Neural progenitor cell (in vitro differentiated cells): ENCODE data around the gene TIMELESS. TPM values are rescaled to one million over a fixed set of nuclear protein-coding genes. Genes with fewer than 3 reads are reported as not detected.

Source experiments
- DNase-seq: peaks from one replicate; pipeline ENCODE4 v3.0.0-alpha.2; 2016; ENCODE audit warnings: low spot score
- H2AFZ ChIP-seq: fragments of 200-600 bp; sonication (generic); replicated peaks from 2 replicates; pipeline ENCODE4 v1.6.1; 2016; ENCODE audit warnings: antibody characterized with exemption
- H3F3A ChIP-seq: fragments of 200-600 bp; sonication (generic); 2 replicates; pipeline ENCODE4 v1.6.1; 2016; ENCODE audit warnings: antibody characterized with exemption, low read depth
- H3K27ac ChIP-seq: fragments of 200-600 bp; sonication (generic); 2 replicates; pipeline ENCODE4 v1.5.1; 2016; ENCODE audit warnings: mild to moderate bottlenecking
- H3K27me3 ChIP-seq: fragments of 200-600 bp; sonication (generic); 2 replicates; pipeline ENCODE4 v1.6.1; 2016; ENCODE audit warnings: mild to moderate bottlenecking, moderate library complexity
- H3K36me3 ChIP-seq: fragments of 200-600 bp; sonication (generic); 2 replicates; pipeline ENCODE4 v1.5.1; 2016
- H3K4me1 ChIP-seq: fragments of 200-600 bp; sonication (generic); 2 replicates; pipeline ENCODE4 v1.6.1; 2016; ENCODE audit warnings: mixed run types
- H3K4me2 ChIP-seq: fragments of 200-600 bp; sonication (generic); 2 replicates; pipeline ENCODE4 v1.6.1; 2016
- H3K4me3 ChIP-seq: fragments of 200-600 bp; sonication (generic); 2 replicates; pipeline ENCODE4 v1.5.1; 2016
- H3K79me2 ChIP-seq: fragments of 200-600 bp; sonication (generic); 2 replicates; pipeline ENCODE4 v1.6.1; 2016; ENCODE audit warnings: low read depth
- H3K9ac ChIP-seq: fragments of 200-600 bp; sonication (generic); 2 replicates; pipeline ENCODE4 v1.6.1; 2016
- H3K9me3 ChIP-seq: fragments of 200-600 bp; sonication (generic); 2 replicates; pipeline ENCODE4 v1.5.1; 2016; ENCODE audit warnings: low read depth
- H4K20me1 ChIP-seq: fragments of 200-600 bp; sonication (generic); 2 replicates; pipeline ENCODE4 v1.6.1; 2016; ENCODE audit warnings: low read depth
- H3K27ac Mint-ChIP-seq: 3 replicates; pipeline ENCODE4 v1.8.0; 2021; ENCODE audit warnings: mixed read lengths
- H3K27me3 Mint-ChIP-seq: 2 replicates; pipeline ENCODE4 v1.8.0; 2022; ENCODE audit warnings: low read depth, mild to moderate bottlenecking, inconsistent platforms, moderate library complexity, mixed read lengths; ENCODE audit not compliant: insufficient read depth
- H3K36me3 Mint-ChIP-seq: 3 replicates; pipeline ENCODE4 v1.8.0; 2021; ENCODE audit warnings: mixed read lengths
- H3K4me1 Mint-ChIP-seq: 3 replicates; pipeline ENCODE4 v1.8.0; 2021; ENCODE audit warnings: mixed read lengths
- H3K4me3 Mint-ChIP-seq: 3 replicates; pipeline ENCODE4 v1.8.0; 2021; ENCODE audit warnings: mild to moderate bottlenecking, moderate library complexity, mixed read lengths
- H3K9me3 Mint-ChIP-seq: 3 replicates; pipeline ENCODE4 v1.8.0; 2020; ENCODE audit warnings: mixed read lengths
- CTCF ChIP-seq: fragments of 200-600 bp; sonication (generic); IDR thresholded peaks from 2 replicates; pipeline ENCODE4 v1.5.1; 2017; ENCODE audit warnings: antibody characterized with exemption, mild to moderate bottlenecking
- EZH2 ChIP-seq: fragments of 200-600 bp; sonication (generic); IDR thresholded peaks from 2 replicates; pipeline ENCODE4 v1.6.1; 2017; ENCODE audit warnings: antibody characterized with exemption, mild to moderate bottlenecking, moderate library complexity
- EZH2phosphoT487 ChIP-seq: fragments of 200-600 bp; sonication (generic); IDR thresholded peaks from 2 replicates; pipeline ENCODE4 v1.6.1; 2017; ENCODE audit warnings: antibody characterized with exemption
- total RNA-seq: library from RNA; depleted of rRNA; stranded (reverse); fragments of >200 nt; gene quantifications from 2 replicates; pipeline ENCODE4 v1.2.3, GENCODE V29; 2015; ENCODE audit warnings: low replicate concordance

TIMELESS gene
- total RNA-seq, 1 donor from 2014 or later = 56.3 TPM

- Mint-ChIP-seq H3K4me3 (no peak overlapping the region), H3K9me3 (no peaks in the 10 kb centered on the region), H3K27ac (no peak overlapping the region), H3K36me3 (peaks cover 24% of the 10 kb centered on the region), H3K27me3 (no peaks in the 10 kb centered on the region), H3K4me1 (no peaks in the 10 kb centered on the region)
- no peak for DNase-seq
- Histone ChIP-seq H3K27ac (no peak overlapping the region), H3K4me3 (no peak overlapping the region), H2AFZ (no peak overlapping the region), H4K20me1 (peaks cover 3% of the 10 kb centered on the region), H3K4me1 (no peaks in the 10 kb centered on the region), H3K9me3 (no peaks in the 10 kb centered on the region), H3K9ac (no peak overlapping the region), H3K36me3 (no peaks in the 10 kb centered on the region), H3F3A (no peaks in the 10 kb centered on the region), H3K79me2 (peaks cover 34% of the 10 kb centered on the region), H3K4me2 (no peak overlapping the region), H3K27me3 (no peaks in the 10 kb centered on the region)
- no peak for TF ChIP-seq EZH2phosphoT487
- no peak for TF ChIP-seq CTCF
- no peak for TF ChIP-seq EZH2
These were observed 17.4 kb downstream of the TIMELESS start for GRCh38 chr12:56431850-56432249.

- Histone ChIP-seq H3K36me3 (no peaks in the 10 kb centered on the region), H3K79me2 (peaks cover 28% of the 10 kb centered on the region), H3K27me3 (no peaks in the 10 kb centered on the region), H3K27ac (no peak overlapping the region), H3K4me2 (no peak overlapping the region), H2AFZ (no peak overlapping the region), H3K4me1 (no peaks in the 10 kb centered on the region), H3K9ac (no peak overlapping the region), H4K20me1 (peaks cover 3% of the 10 kb centered on the region), H3F3A (no peaks in the 10 kb centered on the region), H3K4me3 (no peak overlapping the region), H3K9me3 (no peaks in the 10 kb centered on the region)
- H3K4me3 Mint-ChIP-seq = no peak overlapping the region
- H3K9me3 Mint-ChIP-seq = no peaks in the 10 kb centered on the region
- TF ChIP-seq EZH2phosphoT487 = no peak
- TF ChIP-seq EZH2 = no peak
- no peak for TF ChIP-seq CTCF
- peaks cover 24% of the 10 kb centered on the region for H3K36me3 Mint-ChIP-seq
- H3K27ac Mint-ChIP-seq = no peak overlapping the region
- no peaks in the 10 kb centered on the region for H3K27me3 Mint-ChIP-seq
- no peaks in the 10 kb centered on the region for H3K4me1 Mint-ChIP-seq
- no peak for DNase-seq
These were observed 17.9 kb downstream of the TIMELESS start for GRCh38 chr12:56431288-56431687.

- H3K36me3 ChIP-seq = peaks cover 4% of the 10 kb centered on the region
- no peaks in the 10 kb centered on the region for H3K79me2 ChIP-seq
- no peaks in the 10 kb centered on the region for H3K27me3 Mint-ChIP-seq
- DNase-seq = no peak
- H3K9me3 ChIP-seq = no peaks in the 10 kb centered on the region
- H3K4me2 ChIP-seq = no peak overlapping the region
- no peak overlapping the region for H3K9ac ChIP-seq
- H3F3A ChIP-seq = no peaks in the 10 kb centered on the region
- no peak overlapping the region for H3K4me3 Mint-ChIP-seq
- no peaks in the 10 kb centered on the region for H4K20me1 ChIP-seq
- no peaks in the 10 kb centered on the region for H3K9me3 Mint-ChIP-seq
- TF ChIP-seq CTCF (no peak), EZH2phosphoT487 (no peak), EZH2 (no peak)
- H2AFZ ChIP-seq = no peak overlapping the region
- no peaks in the 10 kb centered on the region for H3K4me1 ChIP-seq
- peaks cover 35% of the 10 kb centered on the region for H3K36me3 Mint-ChIP-seq
- no peak overlapping the region for H3K4me3 ChIP-seq
- H3K27ac ChIP-seq = no peak overlapping the region
- H3K4me1 Mint-ChIP-seq = no peaks in the 10 kb centered on the region
- H3K27me3 ChIP-seq = no peaks in the 10 kb centered on the region
- no peak overlapping the region for H3K27ac Mint-ChIP-seq
These were observed 23.2 kb downstream of the TIMELESS start for GRCh38 chr12:56425940-56426438.
